H1 (cell line): ENCODE results near the gene PRR22. TPM values are rescaled to one million over a fixed set of nuclear protein-coding genes. Genes with fewer than 3 reads are reported as not detected.

ENCODE experiments used
- BACH1 ChIP-seq: IDR thresholded peaks from 2 replicates; pipeline ENCODE4 v1.6.1; 2012; ENCODE audit warnings: low read length, improper control_type of control experiment
- CHD7 ChIP-seq: fragments of 300-600 bp; sonication (generic); IDR thresholded peaks from 2 replicates; pipeline ENCODE4 v1.7.1; 2012; ENCODE audit warnings: low read length, moderate library complexity, mild to moderate bottlenecking, inconsistent platforms; ENCODE audit not compliant: insufficient replicate concordance
- HDAC6 ChIP-seq: IDR thresholded peaks from one replicate; pipeline ENCODE4 v1.7.1; 2012; ENCODE audit warnings: low read depth, mild to moderate bottlenecking, inconsistent platforms, low read length, moderate library complexity
- KDM4A ChIP-seq: IDR thresholded peaks from one replicate; pipeline ENCODE4 v1.7.1; 2012; ENCODE audit warnings: low read depth, mild to moderate bottlenecking, moderate library complexity, low read length, inconsistent platforms; ENCODE audit not compliant: severe bottlenecking
- TAF7 ChIP-seq: optimal IDR thresholded peaks from 2 replicates; pipeline ENCODE3; 2011; ENCODE audit warnings: low read depth, mild to moderate bottlenecking, inconsistent platforms, low read length, moderate library complexity, borderline replicate concordance
- YY1 ChIP-seq: IDR thresholded peaks from 2 replicates; pipeline ENCODE4 v1.6.1; 2011; ENCODE audit warnings: low read depth, mild to moderate bottlenecking, low read length
- polyA plus RNA-seq, 7 experiments: library from polyadenylated mRNA; depleted of rRNA in 3 of 7; stranded (reverse) in 5 of 7; unstranded in 2 of 7; fragments of >200 nt in 5 of 7; fragments of 200-250 nt in 2 of 7; gene quantifications; 1 replicate in 5 of 7; 2 replicates in 1 of 7; 4 replicates in 1 of 7; pipeline versions ENCODE4 v1.2.1 to v1.2.3, GENCODE V29; 2011 to 2013; ENCODE audit warnings: missing spikeins in 2 of 7, mixed read lengths in 2 of 7
- total RNA-seq: library from RNA; stranded (reverse); fragmentation: NEBNext Ultra II Directional; extraction: Animal tissue kit (Norgen Biotek cat#: 25700); gene quantifications from 2 replicates; pipeline ENCODE4 v1.2.1, GENCODE V29; 2021
- TF ChIP-seq, protein P1 (sequence below), 3 experiments: IDR thresholded peaks; 1 replicate in 2 of 3; 2 replicates in 1 of 3; pipeline versions ENCODE4 v1.5.1 to v1.6.1; 2011; ENCODE audit warnings: low read length in 3 of 3, mild to moderate bottlenecking in 3 of 3, inconsistent platforms in 2 of 3, low read depth in 1 of 3, moderate library complexity in 1 of 3; ENCODE audit not compliant: insufficient read depth in 1 of 3; ENCODE audit errors: control extremely low read depth in 1 of 3

Gene PRR22
- total and polyA plus RNA-seq, 2 of the 8 experiments (the other 6 are each of a cell fraction or from before 2014, with no cell fraction given): 1.9 to 2.1 TPM

GRCh38 chr19:5803752-5804515 lies 19.4 kb upstream of the PRR22 start (continued):
- peak; percentile 58; the same call in 1 of the 2 replicates for TF ChIP-seq YY1
- TF ChIP-seq BACH1: peak; percentile 78
- TF ChIP-seq, protein P1, sequence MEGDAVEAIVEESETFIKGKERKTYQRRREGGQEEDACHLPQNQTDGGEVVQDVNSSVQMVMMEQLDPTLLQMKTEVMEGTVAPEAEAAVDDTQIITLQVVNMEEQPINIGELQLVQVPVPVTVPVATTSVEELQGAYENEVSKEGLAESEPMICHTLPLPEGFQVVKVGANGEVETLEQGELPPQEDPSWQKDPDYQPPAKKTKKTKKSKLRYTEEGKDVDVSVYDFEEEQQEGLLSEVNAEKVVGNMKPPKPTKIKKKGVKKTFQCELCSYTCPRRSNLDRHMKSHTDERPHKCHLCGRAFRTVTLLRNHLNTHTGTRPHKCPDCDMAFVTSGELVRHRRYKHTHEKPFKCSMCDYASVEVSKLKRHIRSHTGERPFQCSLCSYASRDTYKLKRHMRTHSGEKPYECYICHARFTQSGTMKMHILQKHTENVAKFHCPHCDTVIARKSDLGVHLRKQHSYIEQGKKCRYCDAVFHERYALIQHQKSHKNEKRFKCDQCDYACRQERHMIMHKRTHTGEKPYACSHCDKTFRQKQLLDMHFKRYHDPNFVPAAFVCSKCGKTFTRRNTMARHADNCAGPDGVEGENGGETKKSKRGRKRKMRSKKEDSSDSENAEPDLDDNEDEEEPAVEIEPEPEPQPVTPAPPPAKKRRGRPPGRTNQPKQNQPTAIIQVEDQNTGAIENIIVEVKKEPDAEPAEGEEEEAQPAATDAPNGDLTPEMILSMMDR (IDR thresholded peaks at IDR 0.05; ENCODE audit: control extremely low read depth in 1 of 3, insufficient read depth in 1 of 3, low read depth in 1 of 3, low read length in 3 of 3): peak; percentile 93 to 99 (median 94)
- TF ChIP-seq TAF7: peak; percentile 74
- TF ChIP-seq KDM4A: peak; percentile 31
- TF ChIP-seq CHD7: no peak
- TF ChIP-seq HDAC6: no peak
